Astrocyte (in vitro differentiated cells and primary cell): ENCODE measurements around the gene ARHGEF10L. TPM values are rescaled to one million over a fixed set of nuclear protein-coding genes. Genes with fewer than 3 reads are reported as not detected.

Experiments
- DNase-seq: peaks from one replicate; pipeline ENCODE4 v3.0.0-alpha.2; 2010; ENCODE audit warnings: low read depth
- FAIRE-seq: peaks from 2 replicates; lab custom pipeline; 2011; peaks lifted over from hg19 to GRCh38; lab: Jason Lieb, UNC
- H2AFZ ChIP-seq: 2 replicates; pipeline ENCODE4 v1.6.0; 2012; ENCODE audit warnings: low read depth, low read length, inconsistent platforms
- H3K27ac ChIP-seq: 2 replicates; pipeline ENCODE4 v1.5.1; 2011; ENCODE audit warnings: low read depth, low read length, inconsistent platforms
- H3K27me3 ChIP-seq: 2 replicates; pipeline ENCODE4 v1.6.0; 2011; ENCODE audit warnings: low read length, inconsistent platforms; ENCODE audit not compliant: insufficient read depth
- H3K36me3 ChIP-seq: 2 replicates; pipeline ENCODE4 v1.5.1; 2011; ENCODE audit warnings: low read length, inconsistent platforms; ENCODE audit not compliant: insufficient read depth
- H3K4me1 ChIP-seq: 2 replicates; pipeline ENCODE4 v1.5.1; 2011; ENCODE audit warnings: low read length, inconsistent platforms; ENCODE audit not compliant: insufficient read depth
- H3K4me2 ChIP-seq: 2 replicates; pipeline ENCODE4 v1.6.0; 2012; ENCODE audit warnings: low read length, inconsistent platforms
- H3K4me3 ChIP-seq: 2 replicates; pipeline ENCODE4 v1.5.1; 2011; ENCODE audit warnings: low read depth, mild to moderate bottlenecking, low read length, inconsistent platforms; ENCODE audit not compliant: insufficient read depth
- H3K79me2 ChIP-seq: 2 replicates; pipeline ENCODE4 v1.6.0; 2012; ENCODE audit warnings: mild to moderate bottlenecking, low read length, inconsistent platforms; ENCODE audit not compliant: insufficient read depth
- H3K9ac ChIP-seq: 2 replicates; pipeline ENCODE4 v1.6.0; 2012; ENCODE audit warnings: mild to moderate bottlenecking, low read length, inconsistent platforms
- H3K9me3 ChIP-seq: 2 replicates; pipeline ENCODE4 v1.5.1; 2012; ENCODE audit warnings: low read depth, mild to moderate bottlenecking, low read length, inconsistent platforms; ENCODE audit not compliant: insufficient read depth
- H4K20me1 ChIP-seq: 2 replicates; pipeline ENCODE4 v1.6.0; 2012; ENCODE audit warnings: low read length, inconsistent platforms; ENCODE audit not compliant: insufficient read depth
- H3K27ac Mint-ChIP-seq: one replicate; pipeline ENCODE4 v1.8.0; 2021; ENCODE audit warnings: mild to moderate bottlenecking, mixed read lengths; ENCODE audit not compliant: unreplicated experiment
- H3K27me3 Mint-ChIP-seq: one replicate; pipeline ENCODE4 v1.8.0; 2021; ENCODE audit warnings: low read depth, mixed read lengths; ENCODE audit not compliant: unreplicated experiment
- H3K36me3 Mint-ChIP-seq: one replicate; pipeline ENCODE4 v1.8.0; 2021; ENCODE audit warnings: low read depth, mixed read lengths; ENCODE audit not compliant: unreplicated experiment
- H3K4me1 Mint-ChIP-seq: one replicate; pipeline ENCODE4 v1.8.0; 2021; ENCODE audit warnings: low read depth, mixed read lengths; ENCODE audit not compliant: unreplicated experiment
- H3K4me3 Mint-ChIP-seq: one replicate; pipeline ENCODE4 v1.8.0; 2021; ENCODE audit warnings: mild to moderate bottlenecking, moderate library complexity, mixed read lengths; ENCODE audit not compliant: unreplicated experiment
- H3K9me3 Mint-ChIP-seq: one replicate; pipeline ENCODE4 v1.8.0; 2021; ENCODE audit warnings: mild to moderate bottlenecking, mixed read lengths; ENCODE audit not compliant: unreplicated experiment
- EZH2 ChIP-seq: IDR thresholded peaks from 2 replicates; pipeline ENCODE4 v1.6.1; 2012; ENCODE audit warnings: mild to moderate bottlenecking, low read length, inconsistent platforms; ENCODE audit not compliant: insufficient read depth
- total RNA-seq: library from RNA; stranded (reverse); gene quantifications from 2 replicates; pipeline ENCODE4 v1.2.1, GENCODE V29; 2021
- TF ChIP-seq, protein P1 (sequence below): IDR thresholded peaks from 2 replicates; pipeline ENCODE4 v1.5.1; 2011; ENCODE audit warnings: low read depth, mild to moderate bottlenecking, inconsistent platforms, low read length, moderate library complexity; ENCODE audit not compliant: insufficient read depth

ARHGEF10L gene
- total RNA-seq, 1 donor from 2014 or later, result 14.2 TPM

DNA sequence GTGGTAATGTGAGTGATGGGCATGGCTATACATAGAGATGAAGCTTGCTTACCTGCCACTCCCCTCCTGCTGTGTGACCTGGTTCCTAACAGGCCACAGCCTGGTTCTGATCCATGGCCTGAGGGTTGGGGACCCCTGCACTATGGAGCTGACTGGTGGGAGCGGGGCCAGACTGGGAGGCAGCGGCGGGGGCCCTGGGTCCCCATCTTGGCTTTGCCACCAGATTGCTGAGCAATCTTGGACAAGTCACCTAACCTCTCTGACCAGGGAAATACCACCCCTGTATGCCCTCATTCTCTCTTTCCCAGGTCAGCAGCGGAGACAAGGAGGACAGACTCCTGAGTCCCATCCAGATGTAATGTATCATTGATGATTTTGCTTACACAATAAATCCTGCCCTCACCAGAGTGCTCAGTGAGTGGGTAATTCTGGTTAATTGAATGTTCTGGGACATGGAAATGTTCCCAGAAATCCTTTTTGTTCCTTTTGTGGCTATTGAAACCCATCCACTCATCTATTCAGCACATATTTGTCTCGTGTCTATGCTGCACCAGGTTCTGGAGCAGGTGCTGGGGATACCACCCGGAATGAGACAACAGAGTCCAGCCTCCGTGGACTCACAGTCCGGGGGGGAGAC is 4.1 kb upstream of the ARHGEF10L start:
- Mint-ChIP-seq H3K27me3 (peaks cover under 1% of the 10 kb centered on the region), H3K4me1 (peaks cover 4% of the 10 kb centered on the region), H3K27ac (no peak overlapping the region), H3K36me3 (no peaks in the 10 kb centered on the region), H3K9me3 (peaks cover 2% of the 10 kb centered on the region), H3K4me3 (no peak overlapping the region)
- no peak overlapping the region for H3K9ac ChIP-seq
- peaks cover 5% of the 10 kb centered on the region for H3K79me2 ChIP-seq
- DNase-seq (no peak), FAIRE-seq (no peak)
- no peaks in the 10 kb centered on the region for H3K9me3 ChIP-seq
- no peak overlapping the region for H3K4me3 ChIP-seq
- H3K27me3 ChIP-seq, result no peaks in the 10 kb centered on the region
- no peaks in the 10 kb centered on the region for H3K36me3 ChIP-seq
- H4K20me1 ChIP-seq, result no peaks in the 10 kb centered on the region
- TF ChIP-seq EZH2, result no peak
- TF ChIP-seq, protein P1, sequence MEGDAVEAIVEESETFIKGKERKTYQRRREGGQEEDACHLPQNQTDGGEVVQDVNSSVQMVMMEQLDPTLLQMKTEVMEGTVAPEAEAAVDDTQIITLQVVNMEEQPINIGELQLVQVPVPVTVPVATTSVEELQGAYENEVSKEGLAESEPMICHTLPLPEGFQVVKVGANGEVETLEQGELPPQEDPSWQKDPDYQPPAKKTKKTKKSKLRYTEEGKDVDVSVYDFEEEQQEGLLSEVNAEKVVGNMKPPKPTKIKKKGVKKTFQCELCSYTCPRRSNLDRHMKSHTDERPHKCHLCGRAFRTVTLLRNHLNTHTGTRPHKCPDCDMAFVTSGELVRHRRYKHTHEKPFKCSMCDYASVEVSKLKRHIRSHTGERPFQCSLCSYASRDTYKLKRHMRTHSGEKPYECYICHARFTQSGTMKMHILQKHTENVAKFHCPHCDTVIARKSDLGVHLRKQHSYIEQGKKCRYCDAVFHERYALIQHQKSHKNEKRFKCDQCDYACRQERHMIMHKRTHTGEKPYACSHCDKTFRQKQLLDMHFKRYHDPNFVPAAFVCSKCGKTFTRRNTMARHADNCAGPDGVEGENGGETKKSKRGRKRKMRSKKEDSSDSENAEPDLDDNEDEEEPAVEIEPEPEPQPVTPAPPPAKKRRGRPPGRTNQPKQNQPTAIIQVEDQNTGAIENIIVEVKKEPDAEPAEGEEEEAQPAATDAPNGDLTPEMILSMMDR, result no peak
- H3K4me2 ChIP-seq, result no peak overlapping the region
- H3K27ac ChIP-seq, result no peak overlapping the region
- H3K4me1 ChIP-seq, result peaks cover 5% of the 10 kb centered on the region
- no peak overlapping the region for H2AFZ ChIP-seq

DNA sequence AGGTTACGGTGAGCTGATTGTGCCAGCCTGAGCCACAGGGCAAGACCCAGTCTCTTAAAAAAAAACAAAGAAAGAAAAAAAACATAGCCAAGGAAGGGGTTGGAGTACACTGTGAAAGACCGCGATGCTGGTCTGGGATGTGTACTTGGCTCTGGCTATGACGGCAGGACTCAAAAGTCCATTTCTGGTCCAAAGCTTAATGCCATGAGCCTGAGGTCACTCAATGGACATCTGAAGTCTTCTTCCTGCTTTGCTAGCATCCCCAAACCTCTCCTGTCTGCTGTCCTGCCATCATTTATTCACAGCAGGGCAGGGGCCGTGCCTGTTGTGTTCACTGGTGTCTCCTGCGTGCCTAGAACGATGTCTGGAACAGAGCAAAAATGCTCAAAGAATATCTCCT is 1.5 kb upstream of the ARHGEF10L start:
- Histone ChIP-seq H3K79me2 (peaks cover 18% of the 10 kb centered on the region), H4K20me1 (no peaks in the 10 kb centered on the region), H3K36me3 (no peaks in the 10 kb centered on the region), H3K4me2 (no peak overlapping the region), H3K27me3 (no peaks in the 10 kb centered on the region), H3K9ac (no peak overlapping the region), H3K4me3 (no peak overlapping the region), H3K9me3 (no peaks in the 10 kb centered on the region), H3K27ac (no peak overlapping the region), H3K4me1 (peaks cover 15% of the 10 kb centered on the region), H2AFZ (no peak overlapping the region)
- TF ChIP-seq EZH2, result no peak
- TF ChIP-seq, protein P1, result no peak
- H3K27ac Mint-ChIP-seq, result no peak overlapping the region
- H3K27me3 Mint-ChIP-seq, result no peaks in the 10 kb centered on the region
- no peaks in the 10 kb centered on the region for H3K36me3 Mint-ChIP-seq
- no peak for FAIRE-seq
- peak overlapping the region; percentile 85 for H3K4me3 Mint-ChIP-seq
- peaks cover 7% of the 10 kb centered on the region for H3K4me1 Mint-ChIP-seq
- peaks cover 2% of the 10 kb centered on the region for H3K9me3 Mint-ChIP-seq
- DNase-seq, result no peak

DNA sequence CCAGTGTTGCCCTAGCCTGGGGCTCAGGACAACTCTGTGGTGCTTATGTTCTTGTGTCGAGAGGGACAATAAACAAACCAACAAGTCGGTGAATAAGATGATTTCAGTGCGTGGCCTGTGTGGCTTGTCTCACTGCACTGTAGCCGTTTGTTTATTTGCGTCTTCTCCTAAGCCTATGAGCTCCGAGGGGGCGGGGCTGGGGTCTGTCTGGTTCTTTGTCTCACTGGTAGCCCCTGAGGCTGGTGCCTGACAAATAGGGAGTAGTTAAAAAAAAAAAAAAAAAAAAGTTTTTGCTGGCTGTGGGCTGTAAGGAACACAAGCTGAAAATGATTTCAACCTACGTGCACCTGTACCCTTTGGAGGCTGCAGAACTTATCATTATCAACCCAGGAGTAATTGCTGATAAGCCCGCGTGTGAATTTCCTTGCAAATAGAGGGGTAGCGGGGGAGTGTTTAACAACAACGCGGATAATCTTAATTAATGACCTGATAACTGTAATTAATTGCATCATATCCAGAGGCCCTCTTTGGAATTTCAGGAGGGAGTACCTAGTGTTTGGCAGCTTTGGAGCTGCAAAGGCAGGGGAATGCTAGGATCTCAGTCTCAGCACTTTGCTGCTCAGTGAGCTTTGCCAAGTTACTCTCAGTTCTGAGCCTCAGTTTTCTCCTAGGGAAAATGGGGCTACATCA is 925 bp upstream of the ARHGEF10L start:
- Histone ChIP-seq H3K79me2 (peaks cover 22% of the 10 kb centered on the region), H3K4me3 (no peak overlapping the region), H4K20me1 (no peaks in the 10 kb centered on the region), H3K4me1 (peaks cover 15% of the 10 kb centered on the region), H3K36me3 (no peaks in the 10 kb centered on the region), H3K9me3 (no peaks in the 10 kb centered on the region), H3K9ac (no peak overlapping the region), H3K4me2 (peak overlapping the region; percentile 75), H3K27me3 (no peaks in the 10 kb centered on the region), H3K27ac (no peak overlapping the region), H2AFZ (no peak overlapping the region)
- no peak for FAIRE-seq
- no peak for TF ChIP-seq EZH2
- TF ChIP-seq, protein P1, result no peak
- Mint-ChIP-seq H3K36me3 (no peaks in the 10 kb centered on the region), H3K9me3 (peaks cover 2% of the 10 kb centered on the region), H3K27me3 (no peaks in the 10 kb centered on the region), H3K4me1 (peaks cover 7% of the 10 kb centered on the region), H3K27ac (peak overlapping the region; percentile 41), H3K4me3 (peak overlapping the region; percentile 85)
- no peak for DNase-seq
